Activated naive CD8-positive, alpha-beta T cell treated with anti-CD3 and anti-CD28 coated beads, Interleukin-2, amount 50 U/mL, for 24 hours (primary cell): ENCODE measurements around the gene CYSLTR2.
"Not testable (repeated sequence)": the region's sequence is repeated elsewhere in the genome, so short reads cannot be mapped to it uniquely, and the experiment has no call there.

Source experiments
- ATAC-seq: fragments of 150-1000 bp; cut with Tn5 transposase; one replicate; pipeline ENCODE4 v1.10.0; 2021
- DNase-seq: peaks from one replicate; pipeline ENCODE4 v3.0.0; 2021
- H3K27ac Mint-ChIP-seq: one replicate; pipeline ENCODE4 v1.8.0; 2021; ENCODE audit warnings: mild to moderate bottlenecking, mixed read lengths
- H3K27me3 Mint-ChIP-seq: one replicate; pipeline ENCODE4 v1.8.0; 2021; ENCODE audit warnings: mixed read lengths
- H3K36me3 Mint-ChIP-seq: one replicate; pipeline ENCODE4 v1.8.0; 2021; ENCODE audit warnings: low read depth, mixed read lengths
- H3K4me1 Mint-ChIP-seq: one replicate; pipeline ENCODE4 v1.8.0; 2021; ENCODE audit warnings: mixed read lengths
- H3K4me3 Mint-ChIP-seq: one replicate; pipeline ENCODE4 v1.8.0; 2021; ENCODE audit warnings: mild to moderate bottlenecking, moderate library complexity, mixed read lengths
- H3K9me3 Mint-ChIP-seq: one replicate; pipeline ENCODE4 v1.8.0; 2021; ENCODE audit warnings: mixed read lengths

The CYSLTR2 gene

GRCh38 chr13:48695776-48696175 lies 42.0 kb downstream of the CYSLTR2 start:
- no peak overlapping the region for H3K4me3 Mint-ChIP-seq
- ATAC-seq = no peak
- H3K27me3 Mint-ChIP-seq = no peaks in the 10 kb centered on the region
- H3K36me3 Mint-ChIP-seq = no peaks in the 10 kb centered on the region
- DNase-seq = no peak
- no peak overlapping the region for H3K27ac Mint-ChIP-seq
- no peaks in the 10 kb centered on the region for H3K9me3 Mint-ChIP-seq
- H3K4me1 Mint-ChIP-seq = no peaks in the 10 kb centered on the region

DNA sequence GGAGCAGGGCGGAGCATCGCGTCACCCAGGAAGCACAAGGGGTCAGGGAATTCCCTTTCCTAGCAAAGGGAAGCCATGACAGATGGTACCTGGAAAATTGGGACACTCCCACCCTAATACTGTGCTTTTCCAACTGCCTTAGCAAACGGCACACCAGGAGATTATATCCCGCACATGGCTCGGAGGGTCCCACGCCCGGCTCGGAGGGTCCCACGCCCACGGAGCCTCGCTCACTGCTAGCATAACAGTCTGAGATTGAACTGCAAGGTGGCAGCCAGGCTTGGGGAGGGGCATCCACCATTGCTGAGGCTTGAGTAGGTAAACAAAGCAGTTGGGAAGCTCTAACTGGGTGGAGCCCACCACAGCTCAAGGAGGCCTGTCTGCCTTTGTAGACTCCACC lies 42.9 kb downstream of the CYSLTR2 start:
- DNase-seq, H3K4me3 Mint-ChIP-seq, H3K36me3 Mint-ChIP-seq, H3K4me1 Mint-ChIP-seq, H3K9me3 Mint-ChIP-seq, ATAC-seq, H3K27ac Mint-ChIP-seq, H3K27me3 Mint-ChIP-seq: not testable (repeated sequence)

DNA sequence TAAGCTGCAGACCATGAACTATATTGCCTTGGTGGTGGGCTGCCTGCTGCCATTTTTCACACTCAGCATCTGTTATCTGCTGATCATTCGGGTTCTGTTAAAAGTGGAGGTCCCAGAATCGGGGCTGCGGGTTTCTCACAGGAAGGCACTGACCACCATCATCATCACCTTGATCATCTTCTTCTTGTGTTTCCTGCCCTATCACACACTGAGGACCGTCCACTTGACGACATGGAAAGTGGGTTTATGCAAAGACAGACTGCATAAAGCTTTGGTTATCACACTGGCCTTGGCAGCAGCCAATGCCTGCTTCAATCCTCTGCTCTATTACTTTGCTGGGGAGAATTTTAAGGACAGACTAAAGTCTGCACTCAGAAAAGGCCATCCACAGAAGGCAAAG lies 53.7 kb downstream of the CYSLTR2 start:
- ATAC-seq = no peak
- Mint-ChIP-seq H3K27ac (no peak overlapping the region), H3K9me3 (peaks cover 11% of the 10 kb centered on the region), H3K27me3 (no peaks in the 10 kb centered on the region), H3K36me3 (peaks cover 29% of the 10 kb centered on the region), H3K4me1 (peaks cover 12% of the 10 kb centered on the region), H3K4me3 (no peak overlapping the region)
- no peak for DNase-seq

DNA sequence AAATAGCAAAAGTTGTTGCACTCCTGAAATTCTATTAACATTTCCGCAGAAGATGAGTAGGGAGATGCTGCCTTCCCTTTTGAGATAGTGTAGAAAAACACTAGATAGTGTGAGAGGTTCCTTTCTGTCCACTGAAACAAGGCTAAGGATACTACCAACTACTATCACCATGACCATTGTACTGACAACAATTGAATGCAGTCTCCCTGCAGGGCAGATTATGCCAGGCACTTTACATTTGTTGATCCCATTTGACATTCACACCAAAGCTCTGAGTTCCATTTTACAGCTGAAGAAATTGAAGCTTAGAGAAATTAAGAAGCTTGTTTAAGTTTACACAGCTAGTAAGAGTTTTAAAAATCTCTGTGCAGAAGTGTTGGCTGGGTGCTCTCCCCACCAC lies 55.0 kb downstream of the CYSLTR2 start:
- Mint-ChIP-seq H3K27ac (no peak overlapping the region), H3K27me3 (no peaks in the 10 kb centered on the region), H3K4me3 (no peak overlapping the region), H3K4me1 (peaks cover 12% of the 10 kb centered on the region), H3K36me3 (peaks cover 29% of the 10 kb centered on the region), H3K9me3 (peaks cover 16% of the 10 kb centered on the region)
- no peak for ATAC-seq
- no peak for DNase-seq

DNA sequence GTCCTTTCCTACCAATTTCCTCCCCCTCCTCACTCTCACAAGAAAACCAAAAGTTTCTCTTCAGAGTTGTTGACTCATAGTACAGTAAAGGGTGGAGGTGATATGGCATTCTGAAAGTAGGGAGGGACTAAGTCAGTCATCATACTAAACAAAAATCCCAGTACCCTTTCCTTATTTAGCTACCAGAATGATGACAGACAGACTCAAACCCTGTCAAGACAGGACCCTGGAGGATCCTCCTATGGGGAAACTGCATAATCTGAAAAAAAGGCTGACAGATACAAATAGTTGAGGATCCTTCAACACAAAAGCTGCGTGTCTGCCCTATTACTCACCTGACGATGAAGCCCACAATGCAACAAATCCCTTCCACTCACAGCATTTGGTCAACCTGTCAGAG lies 55.5 kb downstream of the CYSLTR2 start:
- H3K27me3 Mint-ChIP-seq = no peaks in the 10 kb centered on the region
- peaks cover 19% of the 10 kb centered on the region for H3K9me3 Mint-ChIP-seq
- peaks cover 29% of the 10 kb centered on the region for H3K36me3 Mint-ChIP-seq
- H3K4me1 Mint-ChIP-seq = peaks cover 12% of the 10 kb centered on the region
- ATAC-seq = peak; percentile 43
- H3K27ac Mint-ChIP-seq = peak overlapping the region; percentile 34
- DNase-seq = no peak
- H3K4me3 Mint-ChIP-seq = no peak overlapping the region

DNA sequence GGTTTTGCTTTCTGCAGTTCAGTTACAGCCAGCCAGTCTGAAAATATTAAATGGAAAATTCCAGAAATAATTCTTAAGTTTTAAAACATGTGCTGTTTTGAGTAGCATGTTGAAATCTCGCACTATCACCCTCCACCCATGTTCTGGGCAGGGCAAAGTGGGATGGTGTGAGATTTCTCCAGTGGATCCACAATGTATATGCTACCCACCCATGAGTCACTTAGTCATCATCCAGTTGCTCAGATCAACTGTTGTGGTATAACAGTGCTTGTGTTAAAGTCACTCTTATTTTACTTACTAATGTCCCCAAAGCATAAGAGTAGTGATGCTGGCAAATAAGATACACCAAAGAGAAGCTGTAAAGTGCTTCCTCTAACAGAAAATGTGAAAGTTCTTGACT lies 56.4 kb downstream of the CYSLTR2 start:
- Mint-ChIP-seq H3K27ac (no peak overlapping the region), H3K9me3 (peaks cover 19% of the 10 kb centered on the region), H3K36me3 (peaks cover 26% of the 10 kb centered on the region), H3K4me1 (peaks cover 6% of the 10 kb centered on the region), H3K27me3 (no peaks in the 10 kb centered on the region), H3K4me3 (no peak overlapping the region)
- DNase-seq (no peak), ATAC-seq (no peak)

DNA sequence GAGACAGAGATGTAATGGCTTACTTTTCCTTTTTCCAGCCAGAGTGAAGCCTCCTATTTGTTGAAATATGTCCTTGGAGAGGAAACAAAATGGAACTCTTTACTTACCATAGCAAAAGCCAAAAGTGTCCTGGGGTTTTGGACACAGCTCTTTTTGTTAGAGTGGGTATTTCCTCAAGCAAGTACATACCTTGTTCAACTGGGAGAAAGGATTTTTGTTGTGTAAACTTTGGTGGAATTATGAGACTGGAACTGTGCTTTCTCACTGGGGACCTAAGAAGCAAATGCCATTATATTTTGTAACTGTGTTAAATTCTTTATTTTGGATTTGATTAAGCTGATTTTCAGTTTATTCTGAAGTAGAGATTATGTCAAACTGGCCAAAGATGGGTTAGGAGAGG lies 58.4 kb downstream of the CYSLTR2 start:
- peaks cover 33% of the 10 kb centered on the region for H3K9me3 Mint-ChIP-seq
- no peak overlapping the region for H3K27ac Mint-ChIP-seq
- H3K4me1 Mint-ChIP-seq = peaks cover 6% of the 10 kb centered on the region

GRCh38 chr13:48715977-48716376 lies 62.2 kb downstream of the CYSLTR2 start:
- Mint-ChIP-seq H3K9me3 (peaks cover 39% of the 10 kb centered on the region), H3K4me1 (no peaks in the 10 kb centered on the region), H3K27ac (no peak overlapping the region), H3K4me3 (no peak overlapping the region), H3K36me3 (peaks cover 10% of the 10 kb centered on the region), H3K27me3 (no peaks in the 10 kb centered on the region)
- no peak for DNase-seq
- no peak for ATAC-seq

More for the DNA sequence above, 58.4 kb downstream of the CYSLTR2 start:
- Mint-ChIP-seq H3K4me3 (no peak overlapping the region), H3K36me3 (peaks cover 25% of the 10 kb centered on the region), H3K27me3 (no peaks in the 10 kb centered on the region)
- ATAC-seq (no peak), DNase-seq (no peak)

GRCh38 chr13:48720621-48721020 lies 66.9 kb downstream of the CYSLTR2 start:
- DNase-seq (no peak), ATAC-seq (no peak)
- no peak overlapping the region for H3K4me3 Mint-ChIP-seq
- no peaks in the 10 kb centered on the region for H3K4me1 Mint-ChIP-seq
- peaks cover 34% of the 10 kb centered on the region for H3K9me3 Mint-ChIP-seq
- H3K27me3 Mint-ChIP-seq = no peaks in the 10 kb centered on the region
- no peak overlapping the region for H3K27ac Mint-ChIP-seq
- peaks cover 6% of the 10 kb centered on the region for H3K36me3 Mint-ChIP-seq

GRCh38 chr13:48723168-48723567 lies 69.4 kb downstream of the CYSLTR2 start:
- peaks cover under 1% of the 10 kb centered on the region for H3K36me3 Mint-ChIP-seq
- H3K9me3 Mint-ChIP-seq = peaks cover 15% of the 10 kb centered on the region
- H3K27me3 Mint-ChIP-seq = no peaks in the 10 kb centered on the region
- H3K4me1 Mint-ChIP-seq = no peaks in the 10 kb centered on the region
- ATAC-seq (no peak), DNase-seq (no peak)
- no peak overlapping the region for H3K4me3 Mint-ChIP-seq
- no peak overlapping the region for H3K27ac Mint-ChIP-seq

DNA sequence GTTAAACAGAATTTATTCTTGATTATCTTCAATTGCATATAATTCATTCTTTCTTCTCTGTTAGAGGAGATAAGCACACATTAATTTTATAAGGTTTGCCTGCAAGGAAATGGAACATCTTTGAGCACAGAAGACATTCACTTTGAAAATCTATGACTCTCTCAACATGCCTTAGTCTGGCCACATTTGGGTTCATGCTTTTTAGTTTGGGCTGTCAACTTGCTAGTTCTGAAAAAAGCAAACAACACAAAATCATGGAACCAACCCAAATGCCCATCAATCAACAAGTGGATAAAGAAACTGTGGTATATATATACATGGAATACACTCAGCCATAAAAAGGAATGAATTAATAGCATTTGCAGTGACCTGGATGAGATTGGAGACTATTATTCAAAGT lies 71.5 kb downstream of the CYSLTR2 start:
- no peaks in the 10 kb centered on the region for H3K27me3 Mint-ChIP-seq
- H3K4me3 Mint-ChIP-seq = no peak overlapping the region
- ATAC-seq (no peak), DNase-seq (no peak)
- H3K4me1 Mint-ChIP-seq = no peaks in the 10 kb centered on the region
- H3K27ac Mint-ChIP-seq = no peak overlapping the region
- peaks cover 7% of the 10 kb centered on the region for H3K9me3 Mint-ChIP-seq
- H3K36me3 Mint-ChIP-seq = no peaks in the 10 kb centered on the region

- no peak for ATAC-seq
- H3K36me3 Mint-ChIP-seq = no peaks in the 10 kb centered on the region
- no peak overlapping the region for H3K4me3 Mint-ChIP-seq
- no peak for DNase-seq
- H3K4me1 Mint-ChIP-seq = peaks cover 8% of the 10 kb centered on the region
- no peaks in the 10 kb centered on the region for H3K27me3 Mint-ChIP-seq
- no peak overlapping the region for H3K27ac Mint-ChIP-seq
- H3K9me3 Mint-ChIP-seq = peaks cover 7% of the 10 kb centered on the region
Observed at GRCh38 chr13:48726711-48727110, 73.0 kb downstream of the CYSLTR2 start.

DNA sequence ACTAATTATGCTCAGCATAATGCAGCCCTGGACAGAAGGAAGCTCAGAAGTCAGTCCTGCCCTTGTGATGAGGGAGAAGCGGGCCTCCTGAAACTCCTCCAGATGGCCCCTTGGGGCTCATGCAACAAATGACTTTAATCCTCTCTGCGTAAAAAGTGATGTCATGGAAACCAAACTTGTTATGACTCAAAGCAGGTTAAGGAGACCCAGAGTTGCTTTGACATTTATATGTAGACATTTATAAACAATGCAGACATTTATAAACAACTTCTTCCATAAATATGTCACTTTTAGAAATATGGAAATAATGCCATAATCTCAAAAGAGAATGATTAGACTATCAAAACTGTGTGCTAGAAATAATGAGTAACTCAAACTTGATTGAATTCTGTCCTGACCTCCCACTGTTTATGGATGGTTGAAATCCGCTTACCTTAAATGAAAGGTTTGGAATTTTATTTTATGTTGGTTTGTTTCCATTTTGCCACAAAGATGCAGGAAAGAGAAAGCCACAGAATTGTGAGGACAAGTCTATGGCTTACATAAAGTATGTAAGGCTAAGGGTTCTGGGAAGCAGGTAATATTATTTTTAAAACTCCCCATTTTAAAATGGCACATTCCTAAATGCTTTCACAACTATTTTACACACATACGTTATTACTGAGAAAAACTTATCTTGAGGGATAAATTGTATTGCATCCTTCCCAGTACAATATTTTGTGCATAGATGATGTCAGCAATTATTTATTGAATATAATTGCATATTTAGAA lies 73.7 kb downstream of the CYSLTR2 start:
- no peak for ATAC-seq
- peaks cover 11% of the 10 kb centered on the region for H3K4me1 Mint-ChIP-seq
- H3K27me3 Mint-ChIP-seq = peaks cover 2% of the 10 kb centered on the region
- H3K27ac Mint-ChIP-seq = no peak overlapping the region
- no peaks in the 10 kb centered on the region for H3K36me3 Mint-ChIP-seq
- DNase-seq = no peak
- peaks cover 4% of the 10 kb centered on the region for H3K9me3 Mint-ChIP-seq
- H3K4me3 Mint-ChIP-seq = no peak overlapping the region

GRCh38 chr13:48728226-48728625 lies 74.5 kb downstream of the CYSLTR2 start:
- peaks cover 4% of the 10 kb centered on the region for H3K9me3 Mint-ChIP-seq
- ATAC-seq (no peak), DNase-seq (no peak)
- H3K4me3 Mint-ChIP-seq = no peak overlapping the region
- peaks cover 2% of the 10 kb centered on the region for H3K27me3 Mint-ChIP-seq
- H3K4me1 Mint-ChIP-seq = peaks cover 11% of the 10 kb centered on the region
- H3K27ac Mint-ChIP-seq = no peak overlapping the region
- H3K36me3 Mint-ChIP-seq = no peaks in the 10 kb centered on the region

DNA sequence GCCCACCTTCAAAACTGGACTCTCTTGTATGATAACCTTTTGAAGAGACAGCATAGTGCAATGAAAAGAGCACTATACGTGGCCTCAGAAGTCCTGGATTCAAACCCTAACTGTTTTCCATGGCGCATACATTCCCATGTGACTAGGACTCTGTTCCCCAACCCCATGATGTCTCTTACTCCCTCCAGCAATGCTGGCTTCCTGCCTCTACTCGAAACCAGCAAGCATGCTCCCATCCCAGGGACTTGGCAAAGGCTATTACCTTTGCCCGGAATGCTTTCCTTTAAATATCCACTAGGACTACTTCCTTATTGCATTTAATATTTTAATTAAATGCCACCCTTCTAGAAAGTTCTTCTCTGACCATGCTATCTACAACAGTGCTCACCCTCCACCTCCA lies 75.1 kb downstream of the CYSLTR2 start:
- ATAC-seq (no peak), DNase-seq (no peak)
- no peak overlapping the region for H3K4me3 Mint-ChIP-seq
- H3K27me3 Mint-ChIP-seq = peaks cover 2% of the 10 kb centered on the region
- no peaks in the 10 kb centered on the region for H3K36me3 Mint-ChIP-seq
- H3K9me3 Mint-ChIP-seq = peaks cover 4% of the 10 kb centered on the region
- no peak overlapping the region for H3K27ac Mint-ChIP-seq
- peaks cover 11% of the 10 kb centered on the region for H3K4me1 Mint-ChIP-seq

DNA sequence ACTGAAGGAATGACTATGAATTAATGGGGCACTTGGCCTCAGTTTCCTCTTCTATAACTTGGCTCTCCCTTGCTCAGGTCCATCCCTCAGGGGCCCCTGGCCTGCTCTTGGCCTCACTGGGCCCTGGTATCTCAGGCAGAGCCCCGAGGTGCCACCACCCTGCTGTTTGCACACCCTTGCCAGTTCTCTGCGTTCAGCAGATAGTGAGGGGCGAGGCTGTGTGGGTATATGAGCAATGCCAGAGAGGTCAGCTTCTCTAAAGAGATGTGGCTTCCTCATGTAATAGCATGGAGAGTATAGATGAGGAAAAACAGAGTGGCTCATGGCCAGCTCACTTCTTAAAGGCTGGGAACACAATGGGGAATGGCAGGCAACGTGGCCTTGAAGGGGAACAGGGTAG lies 76.1 kb downstream of the CYSLTR2 start:
- Mint-ChIP-seq H3K4me3 (no peak overlapping the region), H3K27ac (no peak overlapping the region), H3K4me1 (peaks cover 11% of the 10 kb centered on the region), H3K9me3 (peaks cover 4% of the 10 kb centered on the region), H3K27me3 (peaks cover 2% of the 10 kb centered on the region), H3K36me3 (no peaks in the 10 kb centered on the region)
- DNase-seq (no peak), ATAC-seq (no peak)
